Stimulated activated CD8-positive, alpha-beta memory T cell treated with anti-CD3 and anti-CD28 coated beads, Interleukin-7, amount 100 ng/mL, for 48 hours (primary cell): ENCODE results near the gene MARF1.
"Not testable (repeated sequence)": the region's sequence is repeated elsewhere in the genome, so short reads cannot be mapped to it uniquely, and the experiment has no call there.

Experiments used
- DNase-seq, 2 donors: peaks; one replicate each; pipeline ENCODE4 v3.0.0-alpha.2; 2020; ENCODE audit warnings: low read depth in 1 of 2; ENCODE audit errors: extremely low read depth in 1 of 2

MARF1 gene

GRCh38 chr16:15643048-15643945 lies at the start of gene MARF1:
Gene MARF1, minus strand, starts transcription at chr16:15643154. Its CDS starts 3,921 bp downstream, at chr16:15639233.
- DNase-seq: peak; percentile 97 to 98

- not testable (repeated sequence) for DNase-seq
Observed at GRCh38 chr16:15692508-15692907, 49.6 kb upstream of the MARF1 start.

- no peak for DNase-seq
Observed at GRCh38 chr16:15691046-15691445, 48.1 kb upstream of the MARF1 start.

GRCh38 chr16:15690296-15690695 lies 47.3 kb upstream of the MARF1 start:
- no peak for DNase-seq

- DNase-seq: no peak
Observed at GRCh38 chr16:15689290-15689689, 46.3 kb upstream of the MARF1 start.

- no peak for DNase-seq
Observed at GRCh38 chr16:15686287-15686686, 43.3 kb upstream of the MARF1 start.

GRCh38 chr16:15682105-15682570 lies 39.2 kb upstream of the MARF1 start:
- DNase-seq: peak; percentile 7 to 26

- no peak for DNase-seq
Observed at GRCh38 chr16:15677447-15677846, 34.5 kb upstream of the MARF1 start.

GRCh38 chr16:15676506-15676905 lies 33.6 kb upstream of the MARF1 start:
- no peak for DNase-seq

GRCh38 chr16:15674571-15674970 lies 31.6 kb upstream of the MARF1 start:
- no peak for DNase-seq

GRCh38 chr16:15672514-15673167 lies 29.7 kb upstream of the MARF1 start:
- peak; percentile 27 to 47 for DNase-seq

- DNase-seq: not testable (repeated sequence)
Observed at GRCh38 chr16:15672127-15672513, 29.2 kb upstream of the MARF1 start.

GRCh38 chr16:15671530-15672117 lies 28.7 kb upstream of the MARF1 start:
- DNase-seq: no peak

GRCh38 chr16:15667091-15667742 lies 24.3 kb upstream of the MARF1 start:
- DNase-seq: no peak

GRCh38 chr16:15665107-15665506 lies 22.2 kb upstream of the MARF1 start:
- DNase-seq: no peak

GRCh38 chr16:15660203-15660601 lies 17.2 kb upstream of the MARF1 start:
- no peak for DNase-seq

- DNase-seq: no peak
Observed at GRCh38 chr16:15658556-15658955, 15.6 kb upstream of the MARF1 start.

- no peak for DNase-seq
Observed at GRCh38 chr16:15658149-15658548, 15.2 kb upstream of the MARF1 start.

- not testable (repeated sequence) for DNase-seq
Observed at GRCh38 chr16:15655561-15655960, 12.6 kb upstream of the MARF1 start.

- no peak for DNase-seq
Observed at GRCh38 chr16:15654591-15654990, 11.6 kb upstream of the MARF1 start.

- DNase-seq: no peak
Observed at GRCh38 chr16:15653227-15653626, 10.3 kb upstream of the MARF1 start.
